ENCODE measurements around the gene JUNB.
"Not testable (repeated sequence)": the region's sequence is repeated elsewhere in the genome, so short reads cannot be mapped to it uniquely, and the experiment has no call there.

JUNB gene

GRCh38 chr19:12806242-12807081, 15.2 kb downstream of the JUNB start, which contains the start of gene RNASEH2A:
Gene RNASEH2A (plus strand): TSS chr19:12806584. CDS start chr19:12806674, 90 bp downstream.
- DNase-seq = peak; percentile 86 to 94 (median 94)

GRCh38 chr19:12815088-12815487, 23.8 kb downstream of the JUNB start:
- no peak for DNase-seq

- not testable (repeated sequence) for DNase-seq
These were observed 25.9 kb downstream of the JUNB start for GRCh38 chr19:12817188-12817587.

- not testable (repeated sequence) for DNase-seq
These were observed 26.5 kb downstream of the JUNB start for GRCh38 chr19:12817810-12818209.

GRCh38 chr19:12821761-12822160, 30.5 kb downstream of the JUNB start:
- no peak for DNase-seq

- DNase-seq = peak in 1 of 3 experiments; percentile 18
These were observed 34.2 kb downstream of the JUNB start for GRCh38 chr19:12825254-12826131.

- DNase-seq = peak in 2 of 3 experiments; percentile 15 to 39
These were observed 37.2 kb downstream of the JUNB start for GRCh38 chr19:12828494-12828893.

GRCh38 chr19:12833418-12833737, 42.1 kb downstream of the JUNB start:
- no peak for DNase-seq

GRCh38 chr19:12833738-12834565, 42.7 kb downstream of the JUNB start:
- DNase-seq = peak; percentile 27 to 90 (median 88)

GRCh38 chr19:12834566-12834943, 43.3 kb downstream of the JUNB start, which contains the start of gene RTBDN:
Gene RTBDN (minus strand): TSS chr19:12834579. CDS start chr19:12829979, 4,600 bp downstream.
- DNase-seq = no peak

- peak in 1 of 3 experiments; percentile 50 for DNase-seq
These were observed 43.9 kb downstream of the JUNB start for GRCh38 chr19:12834976-12835757.

- no peak for DNase-seq
These were observed 45.2 kb downstream of the JUNB start for GRCh38 chr19:12836529-12836863.

- DNase-seq = no peak
These were observed 45.9 kb downstream of the JUNB start for GRCh38 chr19:12837225-12837624.

- peak; percentile 44 to 83 (median 81) for DNase-seq
These were observed 47.0 kb downstream of the JUNB start, which contains the start of gene MAST1 for GRCh38 chr19:12838182-12838885. Gene MAST1 (plus strand): TSS chr19:12838515. CDS start chr19:12838573, 58 bp downstream.

- peak in 2 of 3 experiments; percentile 46 to 61 for DNase-seq
These were observed 47.8 kb downstream of the JUNB start for GRCh38 chr19:12838886-12839756.

- peak; percentile 79 to 96 (median 86) for DNase-seq
These were observed 49.1 kb downstream of the JUNB start for GRCh38 chr19:12840091-12841079.

GRCh38 chr19:12841094-12841493, 49.8 kb downstream of the JUNB start:
- DNase-seq = peak; percentile 84 to 99 (median 98)

- no peak for DNase-seq
These were observed 51.2 kb downstream of the JUNB start for GRCh38 chr19:12842511-12842910.
